ENCODE data around the gene RGS7BP.

RGS7BP gene

DNA sequence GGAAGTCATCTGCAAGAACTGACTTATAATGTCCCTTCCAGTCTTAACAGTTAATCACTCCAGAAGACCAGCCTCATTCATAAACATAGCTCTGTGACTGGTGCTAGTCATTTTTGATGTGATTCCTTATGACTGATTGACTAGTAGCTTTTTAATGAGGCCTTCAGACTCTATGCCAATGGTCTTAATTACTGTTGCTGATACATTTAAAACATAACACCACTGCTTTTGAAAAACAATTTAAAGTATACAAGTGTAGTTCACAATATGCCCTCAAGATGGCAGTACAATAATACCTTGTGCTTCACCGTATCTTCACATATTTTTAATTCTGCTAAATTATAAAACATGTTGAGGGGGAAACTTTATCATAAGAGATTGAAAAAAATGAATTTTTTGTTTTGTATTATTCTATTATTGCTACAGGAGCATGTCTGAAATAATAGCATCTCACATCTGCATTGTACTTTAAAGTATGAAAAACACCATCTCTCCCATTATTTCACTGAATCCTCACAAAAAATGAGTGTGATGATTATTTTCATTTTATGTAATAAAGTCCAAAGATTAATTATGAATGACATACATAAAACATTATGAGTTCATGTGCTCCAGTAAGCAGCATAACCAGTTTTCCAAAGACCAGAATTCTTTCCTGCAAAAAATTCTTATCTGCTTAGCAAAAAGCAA, 129.3 kb downstream of the RGS7BP start:
- H3K9ac ChIP-seq (ENCODE audit: low read length): no peak overlapping the region
- H3K9me3 ChIP-seq (ENCODE audit: low read length): no peaks in the 10 kb centered on the region
- H3K4me3 ChIP-seq (ENCODE audit: low read depth in 1 of 2, low read length in 2 of 2): no peak overlapping the region
- no peaks in the 10 kb centered on the region for H3K36me3 ChIP-seq (ENCODE audit: insufficient read depth, low read length)
- H3K4me1 ChIP-seq (ENCODE audit: insufficient read depth, low read length): no peaks in the 10 kb centered on the region
- H3K27ac ChIP-seq (ENCODE audit: low read depth, low read length): no peak overlapping the region
- H3K27me3 ChIP-seq (ENCODE audit: control insufficient read depth in 1 of 2, insufficient read depth in 2 of 2, low read length in 2 of 2): no peaks in the 10 kb centered on the region

- H3K27me3 ChIP-seq (ENCODE audit: control insufficient read depth in 1 of 2, insufficient read depth in 2 of 2, low read length in 2 of 2): no peaks in the 10 kb centered on the region
- H3K4me1 ChIP-seq (ENCODE audit: insufficient read depth, low read length): no peaks in the 10 kb centered on the region
- no peak overlapping the region for H3K4me3 ChIP-seq (ENCODE audit: low read depth in 1 of 2, low read length in 2 of 2)
- no peak overlapping the region for H3K27ac ChIP-seq (ENCODE audit: low read depth, low read length)
- no peaks in the 10 kb centered on the region for H3K9me3 ChIP-seq (ENCODE audit: low read length)
- no peaks in the 10 kb centered on the region for H3K36me3 ChIP-seq (ENCODE audit: insufficient read depth, low read length)
- no peak overlapping the region for H3K9ac ChIP-seq (ENCODE audit: low read length)
Measured at GRCh38 chr5:64637144-64637543, 131.3 kb downstream of the RGS7BP start.

- H3K4me3 ChIP-seq (ENCODE audit: low read depth in 1 of 2, low read length in 2 of 2): no peak overlapping the region
- no peaks in the 10 kb centered on the region for H3K27me3 ChIP-seq (ENCODE audit: control insufficient read depth in 1 of 2, insufficient read depth in 2 of 2, low read length in 2 of 2)
- H3K27ac ChIP-seq (ENCODE audit: low read depth, low read length): no peak overlapping the region
- no peaks in the 10 kb centered on the region for H3K36me3 ChIP-seq (ENCODE audit: insufficient read depth, low read length)
- no peak overlapping the region for H3K9ac ChIP-seq (ENCODE audit: low read length)
- no peaks in the 10 kb centered on the region for H3K4me1 ChIP-seq (ENCODE audit: insufficient read depth, low read length)
- H3K9me3 ChIP-seq (ENCODE audit: low read length): no peaks in the 10 kb centered on the region
Measured at GRCh38 chr5:64637837-64638443, 132.1 kb downstream of the RGS7BP start.

DNA sequence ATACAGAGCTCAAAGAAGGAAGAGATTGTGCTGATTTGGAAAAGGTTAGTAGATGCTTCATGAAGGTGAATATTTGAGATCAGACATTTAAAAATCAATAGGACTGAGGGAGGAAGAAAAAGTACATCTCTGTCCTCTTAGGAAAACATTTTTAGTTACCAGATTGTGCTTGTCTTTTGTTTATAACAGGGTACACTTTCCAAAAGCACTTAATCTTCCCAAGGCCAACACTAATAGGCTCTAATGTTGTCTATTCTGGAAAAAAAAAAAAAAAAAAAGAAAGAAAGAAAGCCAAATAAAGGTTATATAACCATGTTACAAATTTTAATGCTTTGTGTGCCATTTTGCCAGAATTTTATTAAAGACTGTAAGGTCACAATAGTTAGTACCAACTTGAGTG, 139.0 kb downstream of the RGS7BP start:
- no peak overlapping the region for H3K4me3 ChIP-seq (ENCODE audit: low read depth in 1 of 2, low read length in 2 of 2)
- no peak overlapping the region for H3K9ac ChIP-seq (ENCODE audit: low read length)
- no peaks in the 10 kb centered on the region for H3K36me3 ChIP-seq (ENCODE audit: insufficient read depth, low read length)
- no peak overlapping the region for H3K27ac ChIP-seq (ENCODE audit: low read depth, low read length)
- no peaks in the 10 kb centered on the region for H3K27me3 ChIP-seq (ENCODE audit: control insufficient read depth in 1 of 2, insufficient read depth in 2 of 2, low read length in 2 of 2)
- H3K9me3 ChIP-seq (ENCODE audit: low read length): no peaks in the 10 kb centered on the region
- H3K4me1 ChIP-seq (ENCODE audit: insufficient read depth, low read length): no peaks in the 10 kb centered on the region

- Histone ChIP-seq H3K4me1 (ENCODE audit: insufficient read depth, low read length) (no peaks in the 10 kb centered on the region), H3K27ac (ENCODE audit: low read depth, low read length) (no peak overlapping the region), H3K27me3 (ENCODE audit: control insufficient read depth in 1 of 2, insufficient read depth in 2 of 2, low read length in 2 of 2) (no peaks in the 10 kb centered on the region), H3K36me3 (ENCODE audit: insufficient read depth, low read length) (no peaks in the 10 kb centered on the region), H3K9ac (ENCODE audit: low read length) (no peak overlapping the region), H3K9me3 (ENCODE audit: low read length) (no peaks in the 10 kb centered on the region), H3K4me3 (ENCODE audit: low read depth in 1 of 2, low read length in 2 of 2) (no peak overlapping the region)
Measured at GRCh38 chr5:64646169-64646568, 140.4 kb downstream of the RGS7BP start.

GRCh38 chr5:64649512-64649911, 143.7 kb downstream of the RGS7BP start:
- Histone ChIP-seq H3K4me3 (ENCODE audit: low read depth in 1 of 2, low read length in 2 of 2) (no peak overlapping the region), H3K27ac (ENCODE audit: low read depth, low read length) (no peak overlapping the region), H3K4me1 (ENCODE audit: insufficient read depth, low read length) (no peaks in the 10 kb centered on the region), H3K27me3 (ENCODE audit: control insufficient read depth in 1 of 2, insufficient read depth in 2 of 2, low read length in 2 of 2) (no peaks in the 10 kb centered on the region), H3K36me3 (ENCODE audit: insufficient read depth, low read length) (no peaks in the 10 kb centered on the region), H3K9ac (ENCODE audit: low read length) (no peak overlapping the region), H3K9me3 (ENCODE audit: low read length) (no peaks in the 10 kb centered on the region)

GRCh38 chr5:64653766-64654560, 148.1 kb downstream of the RGS7BP start:
- H3K9ac ChIP-seq (ENCODE audit: low read length): no peak overlapping the region
- H3K4me3 ChIP-seq (ENCODE audit: low read depth in 1 of 2, low read length in 2 of 2): no peak overlapping the region
- H3K27me3 ChIP-seq (ENCODE audit: control insufficient read depth in 1 of 2, insufficient read depth in 2 of 2, low read length in 2 of 2): no peaks in the 10 kb centered on the region
- H3K9me3 ChIP-seq (ENCODE audit: low read length): no peaks in the 10 kb centered on the region
- no peak overlapping the region for H3K27ac ChIP-seq (ENCODE audit: low read depth, low read length)
- no peaks in the 10 kb centered on the region for H3K4me1 ChIP-seq (ENCODE audit: insufficient read depth, low read length)
- H3K36me3 ChIP-seq (ENCODE audit: insufficient read depth, low read length): no peaks in the 10 kb centered on the region

- Histone ChIP-seq H3K27me3 (ENCODE audit: control insufficient read depth in 1 of 2, insufficient read depth in 2 of 2, low read length in 2 of 2) (no peaks in the 10 kb centered on the region), H3K9me3 (ENCODE audit: low read length) (no peaks in the 10 kb centered on the region), H3K9ac (ENCODE audit: low read length) (no peak overlapping the region), H3K4me1 (ENCODE audit: insufficient read depth, low read length) (no peaks in the 10 kb centered on the region), H3K27ac (ENCODE audit: low read depth, low read length) (no peak overlapping the region), H3K36me3 (ENCODE audit: insufficient read depth, low read length) (no peaks in the 10 kb centered on the region), H3K4me3 (ENCODE audit: low read depth in 1 of 2, low read length in 2 of 2) (no peak overlapping the region)
Measured at GRCh38 chr5:64654561-64654938, 148.7 kb downstream of the RGS7BP start.

DNA sequence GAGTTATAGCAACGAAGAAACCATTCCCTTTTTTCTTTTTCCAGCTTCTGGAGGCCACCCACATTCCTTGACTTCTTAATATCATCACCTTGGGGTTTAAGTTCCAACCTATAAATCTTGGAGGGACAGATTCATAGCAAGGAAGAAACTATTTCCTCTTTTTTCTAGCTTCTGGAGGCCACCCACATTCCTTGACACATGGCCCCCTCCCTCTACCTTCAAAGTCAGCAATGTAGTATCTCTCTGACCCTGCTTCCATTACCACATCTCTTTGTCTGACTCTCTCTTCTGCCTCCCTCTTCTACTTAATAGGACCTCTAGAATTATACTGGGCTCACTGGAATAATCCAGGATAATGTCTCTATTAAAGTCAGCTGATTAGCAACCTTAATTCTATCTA, 149.8 kb downstream of the RGS7BP start:
- H3K9ac ChIP-seq (ENCODE audit: low read length): no peak overlapping the region
- no peaks in the 10 kb centered on the region for H3K27me3 ChIP-seq (ENCODE audit: control insufficient read depth in 1 of 2, insufficient read depth in 2 of 2, low read length in 2 of 2)
- H3K9me3 ChIP-seq (ENCODE audit: low read length): no peaks in the 10 kb centered on the region
- H3K4me1 ChIP-seq (ENCODE audit: insufficient read depth, low read length): no peaks in the 10 kb centered on the region
- H3K27ac ChIP-seq (ENCODE audit: low read depth, low read length): no peak overlapping the region
- no peaks in the 10 kb centered on the region for H3K36me3 ChIP-seq (ENCODE audit: insufficient read depth, low read length)
- no peak overlapping the region for H3K4me3 ChIP-seq (ENCODE audit: low read depth in 1 of 2, low read length in 2 of 2)

DNA sequence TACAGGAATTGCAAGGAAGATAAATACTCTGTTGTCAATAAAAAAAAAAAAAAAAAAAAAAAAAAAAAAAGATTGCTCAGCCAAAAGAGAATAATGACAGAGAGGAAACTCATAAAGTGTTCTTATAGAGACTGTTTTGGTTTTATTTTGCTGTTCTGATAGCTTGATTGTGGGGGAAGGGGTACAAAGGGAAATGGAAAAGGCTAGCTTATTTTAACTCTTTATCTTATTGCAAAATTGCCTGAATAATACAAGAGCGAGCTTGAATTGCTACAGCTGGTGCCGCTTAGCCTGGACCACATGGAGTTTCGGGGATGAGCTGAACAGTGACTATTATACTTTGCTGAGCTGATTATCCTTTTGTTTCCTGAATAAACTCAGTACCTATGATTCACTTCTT, 153.5 kb downstream of the RGS7BP start:
- H3K4me3 ChIP-seq (ENCODE audit: low read depth in 1 of 2, low read length in 2 of 2): no peak overlapping the region
- no peaks in the 10 kb centered on the region for H3K27me3 ChIP-seq (ENCODE audit: control insufficient read depth in 1 of 2, insufficient read depth in 2 of 2, low read length in 2 of 2)
- H3K36me3 ChIP-seq (ENCODE audit: insufficient read depth, low read length): no peaks in the 10 kb centered on the region
- H3K27ac ChIP-seq (ENCODE audit: low read depth, low read length): no peak overlapping the region
- H3K9ac ChIP-seq (ENCODE audit: low read length): no peak overlapping the region
- H3K9me3 ChIP-seq (ENCODE audit: low read length): no peaks in the 10 kb centered on the region
- no peaks in the 10 kb centered on the region for H3K4me1 ChIP-seq (ENCODE audit: insufficient read depth, low read length)
